ENCODE results near the gene TUBGCP3. TPM values are rescaled to one million over a fixed set of nuclear protein-coding genes. Genes with fewer than 3 reads are reported as not detected.

Gene TUBGCP3
- total RNA-seq, 4 donors from 2014 or later: 23.3 to 43.6 (median 30.0) TPM

DNA sequence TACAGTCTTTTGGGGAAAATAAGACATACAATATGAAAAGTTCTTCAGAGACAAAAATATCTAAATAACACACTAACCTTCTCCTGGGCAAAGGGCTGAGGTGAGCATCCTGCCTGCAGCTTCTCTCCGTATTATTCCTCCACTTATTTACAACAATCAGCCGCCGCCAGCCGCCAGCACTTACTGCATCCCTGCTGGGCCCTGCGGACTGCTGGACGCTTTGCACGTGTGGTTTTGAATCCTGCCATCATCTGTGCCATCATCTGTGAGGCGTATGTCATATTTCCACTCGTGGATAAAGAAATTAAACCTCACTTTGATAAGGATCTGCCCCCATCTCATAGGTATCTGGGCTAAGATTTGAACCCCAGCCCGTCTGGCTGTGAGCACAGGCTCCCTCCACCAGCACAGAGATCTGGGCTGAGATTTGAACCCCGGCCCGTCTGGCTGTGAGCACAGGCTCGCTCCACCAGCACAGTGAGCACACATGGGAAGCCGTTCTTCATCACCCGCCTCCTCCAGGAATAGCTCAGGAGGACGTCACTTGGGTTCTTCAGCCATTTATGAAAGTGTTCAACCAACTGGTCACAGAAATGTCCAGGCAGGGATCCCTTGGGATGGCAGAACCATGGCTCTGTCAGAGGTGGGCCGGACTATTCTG lies 35.2 kb upstream of the TUBGCP3 start:
- intact Hi-C loops (cut with DNase I; ENCODE audit: low total_unique reads) (no loop called here), in situ Hi-C loops (cut with MboI; ENCODE audit: low pct_ligation_motif_present in 1 of 4, low pct_unique_long_range_greater_than_20kb in 1 of 4, low sequenced_read_pairs in 3 of 4) (loop anchor here in 2 of 4 donors (25.0 kb wide), 1 partner anchor 1136 kb away; no protein-coding TSS in a partner anchor)
- Histone ChIP-seq H3K27me3 (peaks cover 11% of the 10 kb centered on the region), H3K9me3 (no peaks in the 10 kb centered on the region), H3K4me1 (no peaks in the 10 kb centered on the region), H3K4me3 (no peak overlapping the region), H3K36me3 (no peaks in the 10 kb centered on the region), H3K27ac (no peak overlapping the region)
- 79 to 86% methylated on average over 4 to 17 of the region's 17 CpGs for WGBS, 2 donors (ENCODE audit: low coverage in 1 of 2)
- no peak for TF ChIP-seq POLR2A (IDR thresholded peaks at IDR 0.05)
- no peak for TF ChIP-seq POLR2AphosphoS5 (IDR thresholded peaks at IDR 0.05)
- no peak for TF ChIP-seq EP300 (IDR thresholded peaks at IDR 0.05; ENCODE audit: low read depth)
- TF ChIP-seq, protein P1, sequence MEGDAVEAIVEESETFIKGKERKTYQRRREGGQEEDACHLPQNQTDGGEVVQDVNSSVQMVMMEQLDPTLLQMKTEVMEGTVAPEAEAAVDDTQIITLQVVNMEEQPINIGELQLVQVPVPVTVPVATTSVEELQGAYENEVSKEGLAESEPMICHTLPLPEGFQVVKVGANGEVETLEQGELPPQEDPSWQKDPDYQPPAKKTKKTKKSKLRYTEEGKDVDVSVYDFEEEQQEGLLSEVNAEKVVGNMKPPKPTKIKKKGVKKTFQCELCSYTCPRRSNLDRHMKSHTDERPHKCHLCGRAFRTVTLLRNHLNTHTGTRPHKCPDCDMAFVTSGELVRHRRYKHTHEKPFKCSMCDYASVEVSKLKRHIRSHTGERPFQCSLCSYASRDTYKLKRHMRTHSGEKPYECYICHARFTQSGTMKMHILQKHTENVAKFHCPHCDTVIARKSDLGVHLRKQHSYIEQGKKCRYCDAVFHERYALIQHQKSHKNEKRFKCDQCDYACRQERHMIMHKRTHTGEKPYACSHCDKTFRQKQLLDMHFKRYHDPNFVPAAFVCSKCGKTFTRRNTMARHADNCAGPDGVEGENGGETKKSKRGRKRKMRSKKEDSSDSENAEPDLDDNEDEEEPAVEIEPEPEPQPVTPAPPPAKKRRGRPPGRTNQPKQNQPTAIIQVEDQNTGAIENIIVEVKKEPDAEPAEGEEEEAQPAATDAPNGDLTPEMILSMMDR (IDR thresholded peaks at IDR 0.05): no peak
- DNase-seq: no peak

DNA sequence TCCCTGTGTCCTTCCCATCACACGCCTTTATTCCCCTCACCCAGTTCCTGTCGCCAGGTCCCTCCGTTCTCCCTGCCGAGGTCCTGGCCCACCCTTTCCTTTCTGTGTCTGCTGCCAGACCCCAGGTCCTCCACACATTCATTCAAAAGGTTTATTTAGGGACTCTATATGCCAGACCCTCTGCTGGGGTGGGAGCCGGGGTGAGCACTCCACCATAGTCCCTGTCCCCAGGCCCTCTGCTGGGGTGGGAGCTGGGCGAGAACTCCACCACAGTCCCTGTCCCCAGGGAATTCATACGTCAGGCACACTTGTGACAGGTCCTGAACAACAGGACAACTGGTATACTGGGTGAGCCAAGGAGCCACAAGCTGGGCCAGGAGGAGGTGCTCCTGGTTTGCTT lies 34.4 kb upstream of the TUBGCP3 start:
- Histone ChIP-seq H3K27me3 (peaks cover 11% of the 10 kb centered on the region), H3K4me1 (no peaks in the 10 kb centered on the region), H3K9me3 (no peaks in the 10 kb centered on the region), H3K36me3 (no peaks in the 10 kb centered on the region), H3K27ac (no peak overlapping the region), H3K4me3 (no peak overlapping the region)
- in situ Hi-C loops (cut with MboI; ENCODE audit: low pct_ligation_motif_present in 1 of 4, low pct_unique_long_range_greater_than_20kb in 1 of 4, low sequenced_read_pairs in 3 of 4) (loop anchor here in 2 of 4 donors (25.0 kb wide), 1 partner anchor 1135 kb away; no protein-coding TSS in a partner anchor), intact Hi-C loops (cut with DNase I; ENCODE audit: low total_unique reads) (no loop called here)
- WGBS, 2 donors (ENCODE audit: low coverage in 1 of 2): 69 to 75% methylated on average over 4 to 7 of the region's 7 CpGs
- TF ChIP-seq POLR2A (IDR thresholded peaks at IDR 0.05) (no peak), POLR2AphosphoS5 (IDR thresholded peaks at IDR 0.05) (no peak), EP300 (IDR thresholded peaks at IDR 0.05; ENCODE audit: low read depth) (no peak)
- TF ChIP-seq, protein P1 (IDR thresholded peaks at IDR 0.05): no peak
- DNase-seq: no peak

DNA sequence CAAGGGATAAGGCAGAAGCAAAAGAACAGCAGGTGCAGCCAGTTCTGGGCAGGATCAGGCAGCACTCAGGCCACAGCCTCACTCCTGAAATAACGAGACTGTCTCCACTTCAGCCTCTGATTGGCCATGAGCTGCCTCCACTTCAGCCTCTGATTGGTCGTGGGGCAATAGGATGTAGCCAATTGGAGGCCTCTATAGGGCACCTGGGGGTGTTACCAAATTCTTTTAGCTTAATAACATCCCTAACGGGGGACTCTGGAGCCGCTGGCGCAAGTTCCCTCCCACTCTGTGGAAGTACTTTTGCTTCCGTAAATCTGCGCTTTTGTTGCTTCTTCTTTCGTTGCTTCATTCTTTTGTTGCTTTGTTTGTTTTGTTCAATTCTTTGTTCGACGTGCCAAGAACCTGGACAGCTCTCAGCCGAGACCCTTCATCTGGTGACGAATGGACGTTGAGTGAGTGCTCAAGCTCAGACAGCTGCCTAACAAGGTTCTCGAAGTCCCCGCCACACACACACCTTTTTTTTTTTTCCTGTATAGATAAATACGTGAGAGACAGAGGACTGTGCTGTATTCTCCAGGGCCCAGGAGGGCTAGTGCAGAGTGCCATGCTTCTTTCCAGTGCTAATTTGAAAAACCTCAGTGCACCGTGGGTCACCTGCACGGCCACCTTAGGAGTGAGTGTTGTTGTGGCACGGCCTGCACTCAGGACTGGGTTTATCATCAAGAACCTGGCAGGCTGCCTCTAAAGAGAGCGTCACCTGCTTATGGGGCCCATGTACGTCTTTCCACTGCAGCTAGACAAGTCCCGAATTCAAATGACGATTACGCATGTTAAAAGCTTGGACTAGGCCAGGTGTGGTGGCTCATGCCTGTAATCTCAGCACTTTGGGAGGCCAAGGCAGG lies 32.0 kb upstream of the TUBGCP3 start:
- intact Hi-C loops (cut with DNase I; ENCODE audit: low total_unique reads): no loop called here
- Histone ChIP-seq H3K4me1 (no peaks in the 10 kb centered on the region), H3K9me3 (no peaks in the 10 kb centered on the region), H3K4me3 (no peak overlapping the region), H3K36me3 (no peaks in the 10 kb centered on the region), H3K27ac (no peak overlapping the region), H3K27me3 (peaks cover 17% of the 10 kb centered on the region)
- no peak for DNase-seq
- in situ Hi-C loops (cut with MboI; ENCODE audit: low pct_ligation_motif_present in 1 of 4, low pct_unique_long_range_greater_than_20kb in 1 of 4, low sequenced_read_pairs in 3 of 4): loop anchor here in 2 of 4 donors (25.0 kb wide), 1 partner anchor 1133 kb away; no protein-coding TSS in a partner anchor
- WGBS, 2 donors (ENCODE audit: low coverage in 1 of 2): 73 to 80% methylated on average over 9 to 24 of the region's 24 CpGs
- TF ChIP-seq EP300 (IDR thresholded peaks at IDR 0.05; ENCODE audit: low read depth) (no peak), POLR2A (IDR thresholded peaks at IDR 0.05) (no peak), POLR2AphosphoS5 (IDR thresholded peaks at IDR 0.05) (no peak)
- TF ChIP-seq, protein P1 (IDR thresholded peaks at IDR 0.05): no peak

DNA sequence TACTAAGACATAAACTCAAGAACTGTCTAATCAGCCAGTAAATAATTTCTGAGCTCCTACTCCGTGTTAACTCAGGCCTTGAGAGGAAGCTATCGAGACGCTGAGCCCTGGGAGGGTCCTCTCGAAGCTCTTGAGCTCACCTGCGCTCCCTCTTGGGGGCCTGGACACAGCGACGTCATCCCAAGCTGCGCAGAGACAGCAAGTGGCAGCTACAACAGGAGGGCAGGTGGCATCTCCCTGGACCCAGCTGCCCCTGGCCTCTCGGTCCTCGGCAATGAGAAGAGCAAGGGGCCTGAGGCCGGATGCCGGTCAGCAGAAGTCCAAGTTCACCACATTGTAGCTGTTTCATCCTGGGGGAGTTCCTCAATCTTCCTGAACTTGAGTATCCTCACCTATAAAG lies 30.5 kb upstream of the TUBGCP3 start:
- 93% methylated on average over 12 of the region's 12 CpGs; no CpG with 5 or more reads in 1 of the 2 donors for WGBS, 2 donors (ENCODE audit: low coverage in 1 of 2)
- H3K27me3 ChIP-seq: peaks cover 21% of the 10 kb centered on the region
- DNase-seq: no peak
- H3K36me3 ChIP-seq: no peaks in the 10 kb centered on the region
- H3K9me3 ChIP-seq: no peaks in the 10 kb centered on the region
- TF ChIP-seq POLR2A (IDR thresholded peaks at IDR 0.05) (no peak), EP300 (IDR thresholded peaks at IDR 0.05; ENCODE audit: low read depth) (no peak), POLR2AphosphoS5 (IDR thresholded peaks at IDR 0.05) (no peak)
- TF ChIP-seq, protein P1 (IDR thresholded peaks at IDR 0.05): no peak
- in situ Hi-C loops (cut with MboI; ENCODE audit: low pct_ligation_motif_present in 1 of 4, low pct_unique_long_range_greater_than_20kb in 1 of 4, low sequenced_read_pairs in 3 of 4) (loop anchor here in 2 of 4 donors (25.0 kb wide), 1 partner anchor 1131 kb away; no protein-coding TSS in a partner anchor), intact Hi-C loops (cut with DNase I; ENCODE audit: low total_unique reads) (no loop called here)
- H3K4me1 ChIP-seq: no peaks in the 10 kb centered on the region
- H3K27ac ChIP-seq: no peak overlapping the region
- no peak overlapping the region for H3K4me3 ChIP-seq
